GM08714 (cell line): ENCODE results near the gene TMEM158.

Experiments used
- H3K4me3 ChIP-seq: fragments of 200-500 bp; sonication (Bioruptor generic); 2 replicates; pipeline ENCODE4 v1.5.1; 2014; ENCODE audit warnings: mild to moderate bottlenecking, low read length, inconsistent platforms
- ZNF274 ChIP-seq: IDR thresholded peaks from 2 replicates; pipeline ENCODE4 v1.6.1; 2012; ENCODE audit warnings: mild to moderate bottlenecking, low read depth, low read length

Gene TMEM158

DNA sequence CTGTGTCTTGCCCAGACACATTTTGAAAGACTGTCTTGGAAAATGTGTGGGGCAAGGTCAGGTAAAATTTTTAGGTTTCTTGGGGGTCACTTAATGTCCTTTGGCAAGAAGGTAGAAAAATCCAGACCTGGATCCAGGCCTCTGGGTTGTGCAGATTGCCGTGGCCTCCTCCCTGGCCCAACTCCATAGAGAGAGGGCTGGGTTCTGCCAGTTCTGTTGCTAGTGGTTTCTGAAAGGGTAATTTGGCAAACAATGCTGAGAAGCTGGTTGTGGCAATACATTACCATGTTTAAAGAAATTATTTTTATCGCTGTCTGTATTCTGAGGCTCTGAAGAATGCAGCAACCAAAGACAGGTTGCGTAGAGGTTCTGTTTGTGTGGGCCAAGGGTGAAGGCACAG is 20.2 kb upstream of the TMEM158 start:
- no peak overlapping the region for H3K4me3 ChIP-seq
- TF ChIP-seq ZNF274 = no peak

DNA sequence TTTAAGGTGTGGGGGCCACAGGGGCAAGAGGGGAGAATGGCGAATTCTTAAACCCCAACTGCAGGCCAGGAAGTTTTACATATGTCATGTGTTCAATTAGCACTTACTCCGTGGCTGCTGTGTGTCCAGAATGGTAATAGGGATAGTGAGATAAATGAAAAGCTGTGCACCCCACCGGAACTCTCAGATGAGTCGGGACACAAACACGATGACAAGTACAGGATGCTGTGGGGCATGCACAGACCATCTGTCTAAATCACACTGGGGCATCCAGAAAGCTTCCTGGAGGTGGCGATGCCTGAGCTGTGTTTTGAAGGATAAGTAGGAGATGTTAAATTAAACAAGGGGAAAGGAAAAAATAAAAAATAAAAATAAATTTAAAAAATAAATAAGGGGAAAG is 18.3 kb upstream of the TMEM158 start:
- no peak overlapping the region for H3K4me3 ChIP-seq
- TF ChIP-seq ZNF274 = no peak

DNA sequence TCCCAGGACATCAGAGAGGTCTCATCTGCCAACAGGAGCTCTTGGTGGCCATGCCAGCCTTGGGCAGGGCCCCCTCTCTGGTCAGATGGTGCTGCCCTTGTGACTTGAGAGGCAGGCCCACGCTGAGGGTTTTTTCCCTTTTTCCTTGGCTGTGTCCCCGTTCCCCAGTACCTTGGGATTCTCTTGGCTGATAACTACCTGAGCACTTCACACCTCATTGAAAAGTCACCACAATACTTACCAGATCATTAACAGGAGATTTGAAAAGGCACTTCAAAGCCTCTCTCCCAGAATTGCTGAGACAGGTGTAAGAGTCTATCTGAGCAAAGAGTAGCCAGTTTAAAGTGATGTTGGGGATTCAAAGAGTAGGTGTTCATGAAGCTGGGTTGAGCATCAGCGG is 15.1 kb upstream of the TMEM158 start:
- no peak overlapping the region for H3K4me3 ChIP-seq
- no peak for TF ChIP-seq ZNF274

DNA sequence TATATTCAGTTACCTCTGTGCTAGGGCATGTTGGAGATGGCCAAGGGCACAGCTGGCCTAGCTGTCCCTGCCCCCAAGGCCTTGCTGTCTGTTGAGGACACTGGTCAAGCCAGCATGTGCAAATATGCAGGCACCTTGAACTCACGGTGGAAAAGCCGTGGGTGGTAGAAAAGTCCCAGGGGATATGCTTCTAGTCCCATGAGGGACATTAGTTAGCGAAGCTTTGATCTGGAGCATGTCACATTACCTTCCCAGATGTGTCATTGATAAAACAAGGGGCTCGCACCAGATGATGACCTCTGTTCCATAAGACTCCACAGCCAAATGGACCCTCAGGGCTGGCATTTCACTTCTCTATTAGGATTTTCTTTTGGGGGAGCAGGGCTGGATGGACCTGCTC is 14.2 kb upstream of the TMEM158 start:
- H3K4me3 ChIP-seq = no peak overlapping the region
- no peak for TF ChIP-seq ZNF274

DNA sequence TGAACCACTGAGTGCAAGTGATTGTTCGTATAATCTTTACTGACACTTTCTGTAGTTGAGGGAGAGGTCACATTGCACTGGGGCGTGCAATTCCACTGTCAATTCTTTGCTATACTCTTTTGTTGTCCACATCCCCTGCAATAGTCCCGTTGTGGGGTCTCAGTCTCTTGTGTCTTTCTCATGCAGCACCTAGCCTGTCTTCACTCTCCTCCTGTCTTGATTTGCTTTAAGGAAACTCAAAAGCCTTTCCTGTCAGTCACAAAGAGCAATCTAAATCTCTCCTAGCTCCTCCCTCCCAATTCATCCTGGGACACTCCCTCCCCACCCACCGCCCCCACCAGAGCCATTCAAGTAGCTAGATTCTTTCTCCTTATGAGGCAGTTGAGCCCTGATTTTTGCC is 13.2 kb upstream of the TMEM158 start:
- no peak overlapping the region for H3K4me3 ChIP-seq
- no peak for TF ChIP-seq ZNF274

DNA sequence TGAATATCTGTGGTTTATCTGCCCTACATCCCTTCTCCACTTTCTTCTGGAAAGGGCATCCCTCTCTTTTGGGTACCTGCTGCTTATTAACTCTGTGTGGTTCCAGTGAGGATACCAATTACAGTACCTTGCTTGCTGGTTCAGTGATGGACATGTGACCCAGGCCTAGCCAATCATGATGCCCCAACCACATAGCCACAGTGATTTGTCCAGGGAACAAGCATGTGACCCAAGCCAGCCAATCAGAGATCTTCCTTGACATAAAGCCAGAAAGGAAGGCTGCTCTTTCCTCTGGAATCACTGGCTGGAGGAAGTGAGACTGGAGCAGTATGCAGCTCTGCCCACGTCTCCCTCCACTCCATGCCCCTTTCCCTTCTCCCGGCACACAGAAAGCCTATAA is 10.9 kb upstream of the TMEM158 start:
- TF ChIP-seq ZNF274 = no peak

DNA sequence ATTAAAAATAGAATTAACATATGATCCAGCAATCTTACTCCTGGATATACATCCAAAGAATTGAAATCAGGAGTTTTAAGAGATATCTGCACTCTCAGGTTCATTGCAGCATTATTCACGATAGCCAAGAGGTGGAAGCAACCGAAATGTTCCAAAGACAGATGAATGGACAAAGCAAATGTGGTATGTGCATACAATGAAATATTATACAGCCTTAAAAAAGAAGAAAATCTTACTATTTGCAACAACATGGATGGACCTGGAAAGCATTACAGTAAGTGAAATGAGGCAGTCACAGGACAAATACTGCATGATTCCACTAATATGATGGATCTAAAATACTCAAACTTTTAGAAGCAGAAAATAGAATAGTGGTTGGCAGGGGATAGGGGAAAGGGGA is 9.3 kb upstream of the TMEM158 start:
- H3K4me3 ChIP-seq = no peak overlapping the region
- TF ChIP-seq ZNF274 = no peak

More for the DNA sequence above, 10.9 kb upstream of the TMEM158 start:
- no peak overlapping the region for H3K4me3 ChIP-seq

DNA sequence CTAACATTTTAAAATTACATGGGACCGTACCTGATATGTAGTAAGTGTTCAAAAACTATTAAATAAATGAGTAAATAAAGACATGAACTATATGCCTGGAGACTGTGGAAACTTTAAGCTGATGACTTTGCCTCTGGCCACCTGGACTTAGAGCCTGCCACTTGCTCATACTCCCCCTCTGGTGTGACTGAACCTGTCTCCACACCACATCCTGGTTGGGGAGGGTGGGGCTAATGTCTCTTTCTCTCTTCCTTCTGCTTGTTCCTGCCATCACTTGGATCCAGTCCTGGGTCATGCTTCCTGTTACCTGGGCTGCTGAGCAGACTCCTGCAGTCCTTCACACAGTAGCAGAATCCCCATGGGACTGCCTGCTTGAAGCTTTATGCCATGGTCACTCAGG is 8.2 kb upstream of the TMEM158 start:
- no peak overlapping the region for H3K4me3 ChIP-seq
- TF ChIP-seq ZNF274 = no peak

DNA sequence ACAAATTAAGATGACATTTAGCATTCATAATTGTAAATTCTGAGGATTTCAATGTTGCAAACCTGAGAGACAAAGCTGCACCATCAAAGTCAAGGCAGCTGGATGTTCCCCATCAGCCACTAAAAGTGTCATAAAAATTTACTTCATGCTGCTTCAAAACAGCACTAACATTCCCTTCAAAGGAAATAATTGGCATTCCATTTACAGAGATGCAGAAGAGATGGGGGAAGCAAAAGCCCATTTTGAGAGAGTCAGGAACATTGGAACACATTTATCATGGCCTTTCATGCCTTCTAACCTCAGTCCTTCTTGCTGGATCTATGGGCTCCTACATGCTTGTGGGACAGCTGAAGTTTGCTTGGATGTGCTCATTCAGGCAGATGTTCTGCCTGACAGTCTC is 6.4 kb upstream of the TMEM158 start:
- no peak for TF ChIP-seq ZNF274

DNA sequence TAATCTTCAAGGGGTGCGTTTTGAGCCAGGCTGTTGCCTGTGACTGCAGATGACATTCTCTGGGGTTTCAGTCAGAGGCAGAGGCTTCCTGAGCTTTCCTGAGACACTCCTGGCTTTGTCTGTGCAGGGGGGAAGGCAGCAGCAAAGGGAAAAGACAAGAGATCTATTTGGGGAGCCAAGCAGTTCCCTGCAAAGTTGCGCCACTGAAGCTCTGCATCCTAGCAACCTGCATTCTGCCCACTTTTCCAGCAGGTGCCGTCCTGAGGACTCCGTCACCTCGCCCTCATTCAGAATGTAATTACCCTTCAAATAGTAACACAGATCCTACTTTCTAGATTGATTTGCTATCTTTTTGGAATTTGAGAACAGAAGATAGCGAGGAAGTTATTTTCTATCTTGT is 1.9 kb upstream of the TMEM158 start:
- no peak for TF ChIP-seq ZNF274
- no peak overlapping the region for H3K4me3 ChIP-seq

More for the DNA sequence above, 6.4 kb upstream of the TMEM158 start:
- H3K4me3 ChIP-seq = no peak overlapping the region

DNA sequence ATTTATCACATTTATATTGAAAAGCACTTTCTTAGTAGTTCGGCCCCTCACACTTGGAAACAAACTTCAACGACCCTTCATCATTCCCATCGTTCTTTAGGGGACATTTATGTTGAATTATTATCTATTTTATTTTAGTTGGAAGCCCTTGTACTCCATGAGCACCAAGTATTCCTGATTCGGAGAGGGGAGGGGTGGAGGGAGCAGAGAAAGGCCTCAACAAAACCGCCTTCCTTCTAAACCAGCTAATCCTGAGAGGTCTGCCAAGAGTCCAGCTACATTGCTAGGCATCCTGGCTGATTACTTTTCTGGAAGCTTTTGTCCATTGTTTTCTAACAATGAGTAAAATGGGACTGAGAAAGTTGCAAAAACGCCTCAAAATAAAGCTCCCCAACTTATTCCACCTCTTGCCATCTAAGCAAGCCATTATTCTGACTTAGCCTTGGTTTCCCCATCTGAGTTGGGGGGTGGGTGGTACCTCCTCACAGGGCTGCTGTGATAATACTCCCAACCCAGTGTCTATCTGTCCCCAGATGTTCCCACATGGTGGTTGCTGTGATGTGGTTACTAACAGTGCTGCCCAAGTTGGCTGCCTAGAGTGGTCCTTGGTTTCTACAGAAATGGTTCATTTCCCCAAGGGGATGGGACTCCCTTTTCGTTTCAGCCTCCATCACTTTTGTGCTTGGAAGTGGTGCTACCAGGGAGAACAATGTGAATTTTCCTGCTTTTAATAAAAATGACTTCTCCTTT is 1.2 kb upstream of the TMEM158 start:
- H3K4me3 ChIP-seq = no peak overlapping the region
- no peak for TF ChIP-seq ZNF274

DNA sequence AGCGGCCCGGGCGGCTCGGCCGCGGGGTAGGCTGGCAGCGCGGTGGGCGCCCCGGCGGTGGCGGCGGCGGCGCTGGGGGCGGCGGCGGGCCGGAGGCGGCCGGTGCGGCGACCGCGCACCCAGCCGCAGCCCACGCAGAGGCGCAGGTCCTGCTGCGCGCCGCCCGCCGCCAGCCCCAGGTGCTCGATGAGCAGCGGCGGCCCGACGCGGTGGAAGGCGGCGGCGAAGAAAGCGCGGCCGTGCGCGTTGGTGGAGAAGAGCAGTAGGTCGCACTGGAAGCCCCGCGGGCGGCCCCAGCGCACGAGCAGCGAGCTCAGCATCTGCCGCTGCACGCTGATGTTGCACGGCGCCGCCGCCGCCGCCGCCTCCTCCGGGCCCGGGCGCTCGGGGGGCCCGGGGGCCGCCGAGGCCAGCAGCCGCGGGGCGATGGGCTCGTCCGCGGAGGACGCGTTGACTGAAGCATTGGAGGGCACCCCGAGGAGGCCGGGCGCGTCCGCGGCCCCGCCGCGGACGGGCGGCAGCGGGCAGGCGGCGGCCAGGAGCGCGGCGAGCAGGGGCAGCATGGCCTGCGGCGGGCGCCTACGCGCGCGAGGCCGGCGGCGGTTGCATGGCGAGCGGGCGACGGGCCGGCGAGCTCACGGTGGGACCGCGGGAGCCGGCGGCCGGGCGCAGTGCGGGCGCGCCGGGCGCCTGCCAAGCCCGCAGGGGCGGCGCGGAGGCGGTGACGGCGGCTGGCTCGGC is 452 bp downstream of the TMEM158 start:
- H3K4me3 ChIP-seq = peak overlapping the region; percentile 40; the same call in 1 of the 2 replicates
- no peak for TF ChIP-seq ZNF274

DNA sequence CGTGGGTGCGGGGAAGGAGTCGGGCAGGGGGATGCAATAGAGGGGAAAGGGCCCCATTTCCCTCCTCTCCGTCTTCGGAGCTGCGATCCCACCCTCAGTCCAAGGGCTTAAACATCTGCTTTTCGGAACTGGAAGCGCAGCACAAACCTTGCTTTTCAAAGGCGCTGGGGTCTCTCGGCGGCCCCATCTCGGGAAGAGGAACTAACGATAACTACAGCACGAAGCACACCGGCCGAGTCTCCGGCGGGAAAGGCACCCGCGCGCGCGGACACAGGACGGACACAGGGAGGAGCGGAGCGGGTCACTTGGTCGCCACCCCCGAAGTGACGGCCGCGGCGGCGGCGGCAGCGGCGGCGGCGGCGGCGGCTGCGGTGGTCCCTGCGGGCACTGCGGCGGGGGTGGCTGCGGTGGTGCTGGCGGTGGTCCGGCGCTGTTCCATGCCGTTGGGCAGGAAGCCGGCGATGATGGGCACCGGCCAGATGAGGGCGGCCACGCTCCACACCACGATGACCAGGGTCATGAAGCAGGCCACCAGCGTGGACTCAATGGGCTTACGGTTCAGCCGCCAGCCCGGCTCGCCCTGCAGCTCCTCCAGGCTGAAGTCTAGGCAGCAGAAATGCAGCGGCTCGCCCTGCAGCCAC is 1.1 kb downstream of the TMEM158 start:
- TF ChIP-seq ZNF274 = no peak
- H3K4me3 ChIP-seq = peak overlapping the region; percentile 8; the same call in 1 of the 2 replicates

DNA sequence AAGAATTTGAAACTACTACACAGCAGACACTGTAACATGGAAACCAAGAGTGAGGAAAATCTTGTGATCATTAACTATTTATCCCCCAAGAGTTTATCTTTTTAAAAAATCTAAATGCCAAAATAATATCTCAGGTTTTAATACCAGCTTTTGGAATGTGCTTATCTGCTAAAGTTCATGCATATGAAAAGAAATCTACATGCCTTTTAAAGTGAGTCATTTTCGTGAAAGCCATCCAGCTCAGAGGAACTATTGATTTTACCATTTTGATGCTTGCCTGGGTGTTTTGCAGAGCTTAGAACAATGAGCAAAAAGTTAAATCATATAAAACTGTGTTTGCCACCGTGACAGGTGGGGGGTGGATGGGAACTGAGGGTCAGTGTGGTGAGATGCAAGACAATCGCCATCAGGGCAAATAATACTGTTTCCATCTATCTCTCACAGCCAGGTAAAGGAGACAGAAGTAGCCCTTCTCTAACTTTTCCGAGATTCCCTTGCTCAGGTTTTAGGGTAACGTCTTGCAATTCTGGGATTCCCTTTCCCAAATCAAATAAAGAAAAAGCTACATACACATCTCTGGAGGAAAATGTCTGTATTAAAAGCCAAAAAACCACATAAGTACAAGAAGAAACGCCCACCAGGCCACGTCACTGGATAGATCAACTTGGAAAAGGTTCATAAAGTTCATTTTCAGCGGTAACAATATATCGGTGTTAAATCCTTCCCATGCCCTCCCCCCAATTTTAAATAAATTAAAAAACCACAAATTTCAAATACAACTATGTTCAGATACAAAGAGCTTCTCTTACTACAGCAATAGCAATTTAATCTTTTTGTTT is 2.0 kb downstream of the TMEM158 start:
- TF ChIP-seq ZNF274 = no peak
- no peak overlapping the region for H3K4me3 ChIP-seq
